ENCODE measurements around the gene PICK1. TPM values are rescaled to one million over a fixed set of nuclear protein-coding genes. Genes with fewer than 3 reads are reported as not detected.

Gene PICK1
- polyA plus RNA-seq, 1 experiment: 32.4 TPM

- H3K36me3 ChIP-seq (ENCODE audit: control insufficient read depth, insufficient read depth, low read length): no peaks in the 10 kb centered on the region
- H3K27me3 ChIP-seq (ENCODE audit: control insufficient read depth, insufficient read depth, low read length): peaks cover 2% of the 10 kb centered on the region; the same call in 1 of the 2 replicates
- CTCF ChIA-PET: no interaction called here
- H3K4me3 ChIP-seq (ENCODE audit: low read depth, low read length): peak overlapping the region; percentile 17
- POLR2A ChIA-PET: no interaction called here
- no peak for DNase-seq (ENCODE audit: low read depth)
- no peak for TF ChIP-seq CTCF (IDR thresholded peaks at IDR 0.05; ENCODE audit: insufficient read depth, low read depth, low read length)
These were observed 31.6 kb downstream of the PICK1 start for GRCh38 chr22:38088629-38089473.

GRCh38 chr22:38089474-38089851, 32.3 kb downstream of the PICK1 start:
- DNase-seq (ENCODE audit: low read depth): no peak
- POLR2A ChIA-PET: no interaction called here
- CTCF ChIA-PET: no interaction called here
- Histone ChIP-seq H3K36me3 (ENCODE audit: control insufficient read depth, insufficient read depth, low read length) (no peaks in the 10 kb centered on the region), H3K4me3 (ENCODE audit: low read depth, low read length) (no peak overlapping the region), H3K27me3 (ENCODE audit: control insufficient read depth, insufficient read depth, low read length) (peaks cover 2% of the 10 kb centered on the region; the same call in 1 of the 2 replicates)
- no peak for TF ChIP-seq CTCF (IDR thresholded peaks at IDR 0.05; ENCODE audit: insufficient read depth, low read depth, low read length)

- Histone ChIP-seq H3K36me3 (ENCODE audit: control insufficient read depth, insufficient read depth, low read length) (no peaks in the 10 kb centered on the region), H3K4me3 (ENCODE audit: low read depth, low read length) (no peak overlapping the region), H3K27me3 (ENCODE audit: control insufficient read depth, insufficient read depth, low read length) (no peaks in the 10 kb centered on the region)
- no peak for TF ChIP-seq CTCF (IDR thresholded peaks at IDR 0.05; ENCODE audit: insufficient read depth, low read depth, low read length)
- CTCF ChIA-PET: interaction anchor here (1.1 kb wide), 2 partner anchors 12 to 18 kb away, joined by 3 to 6 read pairs; no protein-coding TSS in a partner anchor
- no peak for DNase-seq (ENCODE audit: low read depth)
- POLR2A ChIA-PET: no interaction called here
These were observed 39.9 kb downstream of the PICK1 start for GRCh38 chr22:38097058-38097457.

GRCh38 chr22:38097557-38098409, 40.6 kb downstream of the PICK1 start:
- ChIA-PET CTCF (interaction anchor here (0.6 to 1.9 kb wide), 9 partner anchors 7 to 498 kb away, joined by 3 to 10 read pairs (median 3); no protein-coding TSS in a partner anchor), POLR2A (no interaction called here)
- peak; percentile 43 for TF ChIP-seq CTCF (IDR thresholded peaks at IDR 0.05; ENCODE audit: insufficient read depth, low read depth, low read length)
- no peak overlapping the region for H3K4me3 ChIP-seq (ENCODE audit: low read depth, low read length)
- DNase-seq (ENCODE audit: low read depth): no peak
- H3K27me3 ChIP-seq (ENCODE audit: control insufficient read depth, insufficient read depth, low read length): no peaks in the 10 kb centered on the region
- no peaks in the 10 kb centered on the region for H3K36me3 ChIP-seq (ENCODE audit: control insufficient read depth, insufficient read depth, low read length)

Measured in BJ (cell line).